CD4-positive, alpha-beta T cell treated with Interleukin-12 subunit alpha and Interleukin-12 subunit beta, for 1 hour (primary cell): ENCODE results near the gene RNLS.

Experiments used
- DNase-seq: peaks from one replicate; pipeline ENCODE4 v3.0.0-alpha.2; 2020

The RNLS gene

DNA sequence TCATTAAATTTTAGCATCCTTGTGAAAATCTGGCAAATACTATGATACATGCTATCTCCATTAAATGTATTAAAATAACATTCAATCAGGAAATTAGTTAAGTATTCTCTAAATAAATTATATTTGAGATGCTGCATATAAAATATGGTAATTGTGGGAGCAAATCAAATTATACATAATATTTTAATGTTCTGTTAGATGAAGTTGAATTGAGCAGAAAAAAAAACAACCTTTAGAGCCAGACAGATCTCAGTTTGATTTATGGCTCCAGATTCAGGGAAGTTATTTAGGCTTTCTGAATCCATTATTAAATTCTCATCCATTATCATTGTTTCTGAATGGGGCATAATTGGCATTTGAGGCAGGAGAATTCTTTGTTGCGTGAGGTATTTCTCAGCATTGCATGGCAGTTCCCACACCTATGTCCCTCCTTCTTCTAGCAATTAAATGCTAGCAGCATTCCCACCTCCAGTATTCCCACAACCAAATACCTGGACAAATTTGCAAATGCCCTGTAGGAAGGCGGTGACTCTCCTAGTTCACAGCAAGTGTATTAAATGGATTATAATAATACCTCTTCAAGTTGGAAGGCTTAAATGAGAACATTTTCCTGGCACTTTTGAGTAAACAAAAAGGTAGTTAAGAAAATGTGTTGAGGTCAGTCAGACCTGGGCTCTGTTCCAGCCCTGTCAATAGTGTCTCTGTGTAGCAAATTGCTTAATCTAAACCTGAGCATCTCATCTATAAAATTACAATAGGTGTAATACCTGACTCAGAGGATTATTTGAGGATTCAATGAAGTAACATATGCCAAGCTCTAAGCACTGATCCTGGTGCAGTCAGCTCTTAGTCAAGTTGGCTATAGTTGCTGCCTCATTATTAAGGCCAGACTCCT is 108.9 kb downstream of the RNLS start:
- no peak for DNase-seq

DNA sequence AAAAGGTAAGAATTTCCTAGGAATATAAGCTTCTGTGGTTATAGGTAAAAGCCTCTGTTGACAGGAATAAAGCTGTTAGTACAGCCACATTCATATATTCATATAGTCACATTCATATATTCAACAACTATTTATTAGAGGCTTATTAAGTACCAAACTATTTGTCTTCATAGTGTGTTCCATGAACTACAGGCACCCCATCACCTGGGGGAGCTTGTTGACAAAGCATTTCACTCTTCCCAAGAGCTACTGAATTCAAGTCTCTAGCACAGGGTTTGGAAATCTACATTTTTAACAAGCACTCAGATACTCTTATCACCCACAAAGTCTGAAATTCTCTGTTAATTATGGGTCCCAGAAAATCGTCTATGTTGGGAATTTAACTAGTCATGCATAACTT is 110.6 kb downstream of the RNLS start:
- no peak for DNase-seq

DNA sequence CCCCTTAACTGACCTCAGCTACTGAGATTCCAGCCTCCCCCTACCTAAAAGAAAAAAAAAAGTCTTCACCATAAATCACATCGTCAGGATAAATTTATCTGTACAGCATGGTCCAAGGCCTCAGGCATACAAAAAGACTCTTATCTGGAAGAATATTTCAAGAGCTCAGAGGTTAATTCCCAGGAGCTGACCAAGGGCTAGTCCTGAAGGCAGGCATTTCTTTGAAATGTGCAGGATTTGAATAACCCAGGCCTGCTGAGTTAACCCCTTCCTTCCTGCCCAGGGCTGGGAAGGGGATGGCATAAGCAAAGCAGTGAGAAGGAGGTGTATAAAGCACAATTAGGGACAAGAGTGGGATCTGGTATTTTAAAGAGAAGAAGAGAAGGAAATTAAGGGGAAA is 111.2 kb downstream of the RNLS start:
- no peak for DNase-seq

DNA sequence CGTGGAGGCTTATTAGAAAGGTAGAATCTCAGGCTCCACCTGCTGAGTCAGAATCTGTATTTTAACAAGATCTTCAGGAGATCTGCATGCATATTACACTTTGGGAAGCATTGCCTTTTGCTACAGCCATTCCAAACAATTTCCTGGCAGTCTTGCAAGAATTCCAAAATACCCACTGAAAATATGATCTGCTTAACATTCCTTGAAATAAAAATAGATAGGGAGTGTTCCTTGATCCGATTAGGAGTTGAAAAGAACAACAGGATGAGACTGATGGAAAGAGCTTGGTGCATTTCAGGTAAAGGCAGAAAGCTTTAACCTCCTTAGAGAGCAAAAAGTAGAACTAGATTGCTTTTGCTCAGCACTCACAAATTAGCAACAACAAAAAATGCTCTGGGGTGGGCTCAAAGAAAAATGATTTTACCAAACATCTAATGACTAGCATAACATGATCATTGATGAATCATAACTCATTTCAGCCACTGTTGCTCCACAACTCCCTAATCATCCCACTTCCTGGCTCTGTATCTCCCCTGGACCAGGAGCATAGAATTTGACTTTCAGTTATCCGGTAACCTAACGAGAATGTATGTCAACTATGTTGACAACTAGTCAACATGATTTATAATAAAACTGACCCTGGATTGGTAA is 115.2 kb downstream of the RNLS start:
- DNase-seq: no peak

DNA sequence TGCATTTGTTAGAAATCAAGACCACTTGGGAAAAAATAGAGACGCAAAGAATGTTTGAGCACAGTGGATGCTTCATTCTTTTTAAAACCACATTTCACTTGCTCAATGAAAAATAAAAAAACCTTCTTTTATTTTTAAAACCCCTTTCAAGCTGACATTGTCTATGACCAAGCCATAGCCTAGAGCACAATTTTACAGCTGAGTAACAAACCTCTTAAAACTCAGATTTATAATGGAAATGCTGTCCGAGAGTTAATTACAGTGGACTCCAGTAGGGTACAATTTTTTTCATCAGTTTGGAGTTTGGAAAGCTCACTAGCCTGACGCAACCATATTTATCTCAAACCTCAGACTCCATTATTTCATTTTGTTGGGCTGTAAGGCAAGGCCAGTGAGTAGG is 116.3 kb downstream of the RNLS start:
- no peak for DNase-seq

DNA sequence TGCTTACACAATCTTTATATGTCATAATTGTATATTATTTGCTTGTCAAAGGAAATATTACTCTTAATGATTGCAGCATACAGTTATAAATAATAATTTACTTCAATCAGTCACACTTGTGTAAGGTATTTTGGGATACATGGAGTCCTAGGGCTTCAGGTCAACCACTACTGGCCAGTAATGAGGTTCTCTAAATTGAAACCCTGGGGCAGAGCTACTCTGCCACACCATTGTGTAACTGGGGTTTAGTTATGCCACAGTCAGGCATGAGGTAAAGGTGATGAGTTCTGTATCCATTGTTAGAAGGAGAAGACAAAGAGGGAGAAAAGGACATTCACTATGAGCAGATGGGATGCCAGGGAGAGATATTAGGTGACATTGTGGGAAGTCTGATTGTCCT is 117.4 kb downstream of the RNLS start:
- DNase-seq: no peak

DNA sequence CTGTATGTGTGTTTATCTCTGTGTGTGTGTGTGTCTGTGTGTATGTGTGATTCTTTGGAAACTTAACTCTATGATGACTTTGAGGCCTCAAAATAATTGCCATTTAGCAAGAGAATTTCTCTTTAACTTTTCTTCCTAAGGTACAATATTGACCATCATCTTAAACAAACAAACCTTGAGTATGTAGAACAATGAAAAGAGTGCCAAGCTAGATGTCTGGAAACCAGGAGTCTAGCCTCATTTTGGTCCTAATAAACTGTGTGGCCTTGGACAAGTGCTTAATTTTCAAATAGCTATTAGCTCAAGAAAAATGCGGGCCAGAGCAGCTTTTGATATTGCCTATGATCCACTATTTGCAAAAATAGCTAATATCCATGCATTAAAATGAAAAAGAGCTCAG is 119.3 kb downstream of the RNLS start:
- no peak for DNase-seq

DNA sequence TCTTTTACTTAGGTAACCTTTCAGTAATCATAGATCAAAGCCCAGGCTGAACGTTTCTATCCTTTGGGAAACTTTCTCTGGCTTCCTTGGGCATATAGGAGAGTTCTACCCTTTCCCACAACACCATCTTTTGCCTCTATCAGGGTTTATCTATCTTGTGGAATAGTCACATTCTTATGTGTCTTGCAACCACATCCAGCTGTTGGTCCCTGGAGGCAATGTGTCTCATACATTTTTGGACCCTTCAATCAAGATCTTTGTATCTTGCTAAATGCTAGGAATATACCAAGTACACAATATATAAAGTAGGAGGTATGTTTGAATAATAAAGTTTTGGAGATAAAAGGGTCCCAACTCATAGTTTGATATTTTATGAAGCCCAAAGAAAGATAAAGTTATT is 121.7 kb downstream of the RNLS start:
- no peak for DNase-seq

DNA sequence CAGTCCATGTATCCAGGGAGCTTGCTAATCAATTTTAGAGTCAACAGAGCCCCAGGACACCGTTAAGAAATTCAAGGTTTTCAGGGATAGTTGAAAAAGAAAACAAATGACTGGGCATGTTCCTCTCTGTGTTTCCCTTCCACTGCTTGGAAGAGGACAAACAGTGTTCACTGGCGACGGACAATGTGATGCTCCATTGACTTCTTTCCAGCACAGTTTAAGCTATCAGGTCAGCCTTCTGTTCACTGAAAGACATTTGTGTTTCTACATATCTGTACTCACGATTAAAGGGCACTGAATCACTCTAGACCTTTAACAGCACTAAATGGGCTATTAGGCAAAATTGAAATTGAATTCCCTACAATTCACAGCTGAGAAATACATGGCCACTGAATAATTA is 123.6 kb downstream of the RNLS start:
- no peak for DNase-seq

DNA sequence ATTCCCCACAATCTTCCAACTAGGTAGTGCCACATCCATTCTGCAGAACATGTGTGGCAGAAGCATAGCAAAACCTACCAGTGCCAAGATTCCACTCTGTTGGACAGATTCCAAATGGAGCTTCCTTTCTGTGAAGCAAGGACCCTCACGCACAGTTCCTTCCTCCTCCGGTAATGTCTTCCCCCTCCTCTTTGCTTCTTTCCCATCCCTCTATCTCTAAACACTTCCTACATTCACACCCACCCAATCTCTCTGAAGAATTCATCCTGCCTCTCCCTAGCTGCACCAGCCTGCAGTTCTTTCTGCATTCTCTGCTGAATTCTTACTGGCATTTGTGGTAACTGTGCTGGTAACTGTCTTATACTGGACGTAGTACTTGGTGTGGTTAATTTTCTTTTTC is 124.9 kb downstream of the RNLS start:
- DNase-seq: no peak

DNA sequence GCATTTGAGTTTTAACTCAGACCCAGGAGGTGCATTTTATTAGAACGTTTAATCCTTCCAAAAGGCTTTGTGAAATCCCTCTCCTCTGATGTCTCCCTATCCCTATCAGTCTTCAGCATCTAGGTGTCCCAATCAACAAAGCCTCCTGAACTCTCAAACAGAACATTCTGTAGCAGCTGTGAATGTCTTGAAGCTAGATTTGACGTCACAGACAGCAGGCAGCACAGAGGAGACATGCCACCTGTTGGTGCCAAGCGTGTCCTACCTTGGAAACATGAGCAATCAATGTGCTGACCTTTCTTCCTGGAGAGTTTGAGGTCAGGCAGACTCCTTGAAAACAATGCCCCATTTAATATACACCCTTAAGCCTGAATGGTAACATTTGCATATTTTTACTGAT is 125.5 kb downstream of the RNLS start:
- no peak for DNase-seq

DNA sequence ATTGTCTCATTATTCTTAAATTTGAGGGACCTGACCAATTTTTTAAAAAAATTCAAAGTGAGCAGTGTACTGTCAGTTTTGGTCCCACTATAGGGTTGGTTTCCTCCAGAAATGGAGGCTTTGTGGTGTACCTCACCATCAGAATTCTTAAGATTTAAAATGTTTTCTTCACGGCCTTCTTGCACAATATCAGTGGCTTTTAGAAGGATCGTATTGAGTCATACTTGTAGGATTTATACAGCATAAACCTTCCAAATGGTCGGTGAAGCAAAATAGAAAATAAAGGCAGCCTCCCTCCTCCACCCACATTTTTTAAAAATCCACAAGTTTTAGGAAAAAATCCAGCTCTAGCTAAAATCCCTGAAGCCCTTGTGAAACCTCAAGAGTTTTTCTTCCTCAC is 126.4 kb downstream of the RNLS start:
- no peak for DNase-seq

DNA sequence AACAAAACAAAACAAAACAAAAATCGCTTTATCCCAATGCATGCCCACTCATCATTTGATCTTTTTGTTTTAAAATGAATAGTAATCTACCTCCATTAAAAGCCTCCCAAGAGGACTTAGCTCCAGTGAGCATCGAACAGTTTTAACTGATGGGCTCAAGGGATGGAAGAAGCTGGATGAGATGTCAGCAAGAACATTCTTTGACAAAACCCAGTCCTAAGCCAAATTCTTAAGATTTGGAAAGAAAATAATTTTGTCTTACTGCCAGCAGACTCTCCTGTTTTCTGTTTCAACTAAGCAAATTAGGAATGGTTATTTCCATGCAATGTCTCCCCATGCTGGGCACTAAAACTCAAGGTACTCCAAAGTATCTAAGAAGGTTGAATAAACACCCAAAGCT is 127.3 kb downstream of the RNLS start:
- no peak for DNase-seq

DNA sequence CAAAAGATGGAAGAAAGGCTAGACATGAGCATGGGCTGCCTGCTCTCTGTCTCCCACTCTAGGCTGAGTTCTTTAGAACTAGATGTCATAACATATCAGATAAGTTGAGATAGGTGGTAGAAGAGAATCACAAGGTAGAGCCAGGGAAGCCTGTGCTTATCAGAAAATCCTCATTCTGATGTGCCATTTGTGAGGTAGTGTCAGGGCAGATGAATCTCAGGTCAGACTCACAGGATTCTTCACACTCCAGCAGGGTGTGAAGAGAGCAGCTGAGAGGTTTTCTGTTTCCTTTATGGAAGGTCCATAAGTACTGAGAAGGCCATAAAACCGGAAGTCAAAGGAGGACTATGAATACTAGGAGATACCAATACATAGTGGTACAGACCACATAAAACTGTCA is 132.9 kb downstream of the RNLS start:
- no peak for DNase-seq

DNA sequence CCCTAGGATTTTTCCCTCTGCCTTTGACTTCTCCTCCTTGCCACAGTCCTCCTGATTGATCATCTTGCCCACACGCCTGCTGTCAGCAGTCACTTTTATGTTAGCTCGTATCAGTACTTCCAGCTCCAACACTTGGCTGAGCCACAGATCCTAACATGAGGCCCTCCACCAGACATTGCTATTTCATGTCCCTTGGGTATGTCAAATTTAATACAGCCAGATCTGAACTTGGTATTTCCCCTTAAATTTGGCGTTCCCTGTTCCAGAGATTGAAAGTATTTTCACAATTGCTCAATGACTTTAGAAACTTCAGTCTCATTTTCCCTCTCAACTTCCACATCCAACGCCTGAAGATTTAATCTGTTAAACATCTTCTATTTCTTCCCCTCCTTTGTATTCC is 140.4 kb downstream of the RNLS start:
- DNase-seq: no peak

DNA sequence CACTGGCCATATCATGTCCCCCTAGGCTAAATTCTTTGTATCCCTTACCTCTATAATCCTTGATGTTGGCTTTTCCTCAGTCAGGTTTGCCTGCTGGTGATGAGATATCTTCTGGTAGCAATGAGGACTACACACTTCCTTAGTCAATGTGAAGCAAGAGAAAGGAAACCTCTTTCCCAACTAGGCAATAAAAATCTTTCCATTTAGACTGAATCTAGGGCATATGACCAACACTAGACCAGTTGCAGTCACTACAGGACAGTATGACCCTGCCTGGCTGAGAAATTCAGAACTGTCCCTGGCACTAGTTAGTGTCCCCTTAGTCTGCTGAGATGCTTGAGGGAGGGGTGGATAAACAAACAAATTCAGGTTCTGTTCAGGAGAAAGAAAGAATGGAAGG is 142.6 kb downstream of the RNLS start:
- DNase-seq: no peak

DNA sequence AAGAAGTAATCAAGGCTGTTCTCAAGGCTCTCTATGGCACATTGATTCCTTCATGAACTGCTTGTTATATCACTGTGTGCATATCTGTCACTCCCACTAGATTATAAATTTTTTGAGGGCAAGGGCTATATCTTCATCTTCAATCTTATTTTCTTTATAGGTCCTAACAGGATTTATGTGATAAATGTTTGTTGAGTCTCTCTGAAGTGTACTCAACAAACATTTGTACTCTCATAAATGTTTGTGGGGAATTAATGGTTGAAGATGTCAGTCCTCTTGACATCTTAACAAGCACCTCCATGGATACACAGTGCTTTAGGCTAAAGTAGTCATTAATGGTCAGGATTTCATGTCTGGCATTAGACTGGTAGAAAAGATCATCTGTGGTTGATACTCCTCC is 143.2 kb downstream of the RNLS start:
- DNase-seq: no peak

DNA sequence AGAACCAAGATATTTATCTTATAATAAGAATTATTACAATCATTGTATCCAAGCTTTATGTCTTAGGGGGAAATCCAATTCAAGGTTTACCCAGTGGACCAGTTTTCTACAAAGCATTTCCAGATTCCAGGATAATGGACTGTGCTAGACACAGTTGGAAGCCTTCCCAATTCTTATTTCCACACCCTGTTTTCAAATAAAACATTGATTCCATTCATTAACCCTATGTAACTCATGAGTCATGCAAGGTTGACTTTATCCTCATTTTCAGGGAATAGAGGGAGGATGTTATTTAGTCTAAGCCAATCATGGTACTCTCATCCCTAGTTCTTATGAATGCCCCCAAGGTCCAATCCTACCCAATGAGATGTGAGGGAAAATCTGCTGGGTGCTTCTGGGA is 145.7 kb downstream of the RNLS start:
- no peak for DNase-seq

DNA sequence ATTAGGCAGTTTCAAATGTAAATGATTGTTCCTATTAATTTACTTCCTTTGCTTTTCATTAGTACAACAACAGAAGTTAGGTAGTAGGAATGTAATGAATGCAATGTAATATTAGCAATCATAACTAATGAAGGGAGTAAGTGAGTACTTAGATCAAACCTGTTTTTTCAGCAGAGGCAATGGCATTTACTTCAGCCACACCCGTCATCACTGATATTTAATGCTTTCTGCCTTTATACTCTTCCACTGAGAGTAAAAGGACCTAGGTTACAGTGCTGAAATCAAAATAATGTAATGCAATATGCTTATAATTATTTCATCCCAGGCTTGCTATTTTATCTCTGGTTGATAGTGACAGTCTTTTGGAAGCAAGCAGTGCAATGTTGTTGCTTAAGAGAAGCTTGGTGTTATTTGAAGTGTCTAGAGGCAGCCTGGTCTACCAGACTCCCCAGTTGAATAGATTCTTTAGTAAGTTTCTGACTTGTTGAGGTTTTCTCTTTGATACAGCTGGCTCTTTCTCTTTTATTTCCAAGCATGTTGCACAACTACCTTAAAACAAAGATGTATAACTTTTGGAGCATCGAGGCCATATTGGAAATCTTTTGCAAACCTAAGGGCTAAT is 149.4 kb downstream of the RNLS start:
- DNase-seq: no peak

DNA sequence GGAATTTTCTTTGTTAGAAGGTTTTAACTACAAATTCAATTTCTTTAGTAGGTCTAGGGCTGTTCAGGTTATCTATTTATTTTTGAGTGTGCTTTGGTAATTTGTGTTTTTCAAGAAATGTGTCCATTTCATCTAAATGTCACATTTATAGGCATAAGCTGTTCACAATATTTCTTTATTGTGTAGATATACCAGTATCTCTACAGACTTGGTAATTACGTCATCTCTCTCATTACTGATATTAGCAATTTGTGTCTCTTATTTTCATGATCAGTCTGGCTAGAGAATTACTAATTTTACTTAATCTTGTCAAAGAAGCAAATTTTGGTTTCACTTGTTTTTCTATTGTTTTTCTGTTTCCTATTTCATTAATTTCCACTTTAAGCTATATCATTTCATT is 152.0 kb downstream of the RNLS start:
- no peak for DNase-seq

DNA sequence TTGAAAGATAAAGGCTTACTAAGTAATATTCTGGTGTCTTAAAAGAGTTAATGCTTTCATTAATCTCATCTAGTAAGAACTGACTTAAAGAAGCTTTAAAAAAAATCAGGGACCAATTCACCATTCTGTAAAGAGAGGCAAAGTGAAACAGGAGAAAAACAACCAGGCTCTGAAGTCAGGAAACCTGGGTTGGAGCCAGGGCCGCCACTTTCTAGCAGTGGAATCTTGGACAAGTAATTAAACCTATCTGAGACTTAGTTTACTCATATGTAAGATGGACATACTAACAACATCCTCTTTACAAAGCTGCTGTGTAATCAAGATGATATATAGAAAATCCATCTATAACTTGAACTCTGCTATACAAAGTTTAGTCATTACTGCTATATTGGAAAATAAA is 154.1 kb downstream of the RNLS start:
- no peak for DNase-seq

DNA sequence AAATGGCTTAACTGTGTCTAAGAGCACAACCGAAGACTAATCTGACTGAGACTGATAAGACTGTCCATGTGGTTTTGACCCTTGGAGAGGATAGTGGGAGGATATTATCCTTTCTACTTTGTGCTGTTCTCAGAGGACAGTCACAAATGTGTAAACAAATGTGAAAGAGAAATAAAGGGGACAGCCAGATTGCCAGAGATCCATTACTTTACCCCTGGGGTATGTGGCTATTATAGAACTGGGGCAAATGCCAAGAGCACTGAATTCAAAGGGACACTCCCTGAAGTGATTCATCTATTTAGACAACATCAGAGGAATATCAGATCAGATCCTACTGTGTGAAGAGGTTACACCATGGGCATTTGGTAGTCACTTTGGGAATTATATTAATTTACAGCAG is 154.7 kb downstream of the RNLS start:
- DNase-seq: no peak

DNA sequence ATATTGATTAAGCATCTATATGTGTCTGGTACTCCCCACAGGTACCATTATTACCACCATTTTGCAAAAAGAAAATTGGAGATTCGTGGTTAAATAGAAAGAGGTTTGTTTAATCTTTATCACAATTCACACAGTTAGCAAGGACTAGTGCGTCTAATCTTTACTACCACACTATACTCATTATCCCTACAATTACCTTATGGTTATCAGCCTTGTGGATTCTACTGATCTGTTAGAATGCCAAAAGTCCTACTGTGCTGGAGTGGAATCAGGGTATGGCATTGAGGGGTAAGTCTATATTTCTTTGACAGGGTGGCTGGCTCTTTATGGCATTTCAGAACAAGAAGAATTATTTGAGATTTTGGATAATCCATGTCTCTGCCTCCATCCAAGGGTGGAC is 156.1 kb downstream of the RNLS start:
- no peak for DNase-seq

DNA sequence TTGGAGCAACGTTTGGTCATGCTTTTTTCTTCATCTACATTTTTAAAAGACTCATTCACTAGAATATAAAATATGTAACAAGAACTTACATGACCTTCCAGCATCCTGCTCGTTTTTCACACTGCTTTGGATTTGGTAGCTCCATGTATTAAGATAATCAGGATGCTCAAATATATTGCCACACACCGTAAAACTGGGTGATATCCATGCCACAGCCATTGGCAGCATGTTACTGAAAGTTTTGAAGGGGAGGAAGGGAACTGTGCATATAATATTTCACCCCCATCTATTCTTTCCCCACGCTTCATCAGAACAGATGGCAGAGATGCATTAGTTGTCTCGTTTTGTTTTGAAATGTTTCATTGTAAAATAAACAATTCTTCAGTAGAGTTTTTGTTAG is 158.2 kb downstream of the RNLS start:
- DNase-seq: no peak
